Frontal cortex (tissue), 4 donors: ENCODE results near the gene LDLRAD4. TPM values are rescaled to one million over a fixed set of nuclear protein-coding genes. Genes with fewer than 3 reads are reported as not detected.

Experiments
- DNase-seq, 2 donors: peaks; one replicate each; pipeline ENCODE4 v3.0.0; 2012; ENCODE audit warnings: low spot score in 2 of 2
- FAIRE-seq: peaks from 2 replicates; lab custom pipeline; 2012; peaks lifted over from hg19 to GRCh38; lab: Jason Lieb, UNC
- total RNA-seq: library from RNA; depleted of rRNA; stranded (reverse); fragments of >200 nt; gene quantifications from one replicate; pipeline ENCODE4 v1.2.3, GENCODE V29; 2014
- donor health status: control.
- donor health status: control.
- donor health status: control.

Gene LDLRAD4
- total RNA-seq, 1 donor from 2014 or later = 60.7 TPM

- DNase-seq (no peak), FAIRE-seq (no peak)
These were observed 140.7 kb downstream of the LDLRAD4 start for GRCh38 chr18:13359210-13359609.

GRCh38 chr18:13361431-13361830, 142.9 kb downstream of the LDLRAD4 start:
- DNase-seq (no peak), FAIRE-seq (no peak)

GRCh38 chr18:13362051-13362450, 143.5 kb downstream of the LDLRAD4 start:
- DNase-seq (no peak), FAIRE-seq (no peak)

- FAIRE-seq = no peak
- no peak for DNase-seq
These were observed 144.0 kb downstream of the LDLRAD4 start for GRCh38 chr18:13362607-13363006.

GRCh38 chr18:13363359-13363758, 144.8 kb downstream of the LDLRAD4 start:
- no peak for FAIRE-seq
- DNase-seq = no peak

GRCh38 chr18:13364721-13365205, 146.2 kb downstream of the LDLRAD4 start:
- DNase-seq (no peak), FAIRE-seq (no peak)

GRCh38 chr18:13366131-13366530, 147.6 kb downstream of the LDLRAD4 start:
- DNase-seq (no peak), FAIRE-seq (no peak)

GRCh38 chr18:13366541-13366940, 148.0 kb downstream of the LDLRAD4 start:
- no peak for FAIRE-seq
- DNase-seq = no peak

- DNase-seq (no peak), FAIRE-seq (no peak)
These were observed 148.7 kb downstream of the LDLRAD4 start for GRCh38 chr18:13366962-13367892.

GRCh38 chr18:13368080-13368813, 149.7 kb downstream of the LDLRAD4 start:
- FAIRE-seq = no peak
- no peak for DNase-seq

- DNase-seq (no peak), FAIRE-seq (no peak)
These were observed 150.8 kb downstream of the LDLRAD4 start for GRCh38 chr18:13369353-13369752.

- DNase-seq (no peak), FAIRE-seq (no peak)
These were observed 151.4 kb downstream of the LDLRAD4 start for GRCh38 chr18:13369756-13370510.

- FAIRE-seq = no peak
- no peak for DNase-seq
These were observed 152.6 kb downstream of the LDLRAD4 start for GRCh38 chr18:13370995-13371625.

- FAIRE-seq = no peak
- no peak for DNase-seq
These were observed 153.3 kb downstream of the LDLRAD4 start for GRCh38 chr18:13371689-13372418.

GRCh38 chr18:13372531-13372951, 154.0 kb downstream of the LDLRAD4 start:
- FAIRE-seq = no peak
- no peak for DNase-seq

- DNase-seq (no peak), FAIRE-seq (no peak)
These were observed 155.5 kb downstream of the LDLRAD4 start for GRCh38 chr18:13374096-13374467.

GRCh38 chr18:13374468-13375301, 156.1 kb downstream of the LDLRAD4 start:
- DNase-seq (no peak), FAIRE-seq (no peak)
